Coronary artery (tissue), 2 donors: ENCODE results near the gene MAGEF1.

Experiments
- DNase-seq: peaks from one replicate; pipeline ENCODE4 v3.0.0-alpha.2; 2017; ENCODE audit warnings: low spot score
- H3K27ac ChIP-seq, 2 donors: fragments of 200-600 bp; sonication (generic); one replicate each; pipeline ENCODE4 v1.5.1; 2016 to 2019
- H3K4me3 ChIP-seq: fragments of 200-600 bp; sonication (generic); 2 replicates; pipeline ENCODE4 v1.5.1; 2016; ENCODE audit warnings: mild to moderate bottlenecking, moderate library complexity
- CTCF ChIP-seq: fragments of 200-600 bp; sonication (generic); IDR thresholded peaks from one replicate; pipeline ENCODE4 v1.5.1; 2019; ENCODE audit warnings: antibody characterized with exemption

The MAGEF1 gene, protein sequence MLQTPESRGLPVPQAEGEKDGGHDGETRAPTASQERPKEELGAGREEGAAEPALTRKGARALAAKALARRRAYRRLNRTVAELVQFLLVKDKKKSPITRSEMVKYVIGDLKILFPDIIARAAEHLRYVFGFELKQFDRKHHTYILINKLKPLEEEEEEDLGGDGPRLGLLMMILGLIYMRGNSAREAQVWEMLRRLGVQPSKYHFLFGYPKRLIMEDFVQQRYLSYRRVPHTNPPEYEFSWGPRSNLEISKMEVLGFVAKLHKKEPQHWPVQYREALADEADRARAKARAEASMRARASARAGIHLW

GRCh38 chr3:184711493-184712247, at the start of gene MAGEF1:
MAGEF1 (minus strand) TSS chr3:184712064; CDS start chr3:184711821, 243 bp downstream.
- DNase-seq = peak; percentile 90
- TF ChIP-seq CTCF = no peak
- Histone ChIP-seq H3K4me3 (peak within 1 kb of the TSS; percentile 84), H3K27ac (peak within 1 kb of the TSS; percentile 90 to 92)

DNA sequence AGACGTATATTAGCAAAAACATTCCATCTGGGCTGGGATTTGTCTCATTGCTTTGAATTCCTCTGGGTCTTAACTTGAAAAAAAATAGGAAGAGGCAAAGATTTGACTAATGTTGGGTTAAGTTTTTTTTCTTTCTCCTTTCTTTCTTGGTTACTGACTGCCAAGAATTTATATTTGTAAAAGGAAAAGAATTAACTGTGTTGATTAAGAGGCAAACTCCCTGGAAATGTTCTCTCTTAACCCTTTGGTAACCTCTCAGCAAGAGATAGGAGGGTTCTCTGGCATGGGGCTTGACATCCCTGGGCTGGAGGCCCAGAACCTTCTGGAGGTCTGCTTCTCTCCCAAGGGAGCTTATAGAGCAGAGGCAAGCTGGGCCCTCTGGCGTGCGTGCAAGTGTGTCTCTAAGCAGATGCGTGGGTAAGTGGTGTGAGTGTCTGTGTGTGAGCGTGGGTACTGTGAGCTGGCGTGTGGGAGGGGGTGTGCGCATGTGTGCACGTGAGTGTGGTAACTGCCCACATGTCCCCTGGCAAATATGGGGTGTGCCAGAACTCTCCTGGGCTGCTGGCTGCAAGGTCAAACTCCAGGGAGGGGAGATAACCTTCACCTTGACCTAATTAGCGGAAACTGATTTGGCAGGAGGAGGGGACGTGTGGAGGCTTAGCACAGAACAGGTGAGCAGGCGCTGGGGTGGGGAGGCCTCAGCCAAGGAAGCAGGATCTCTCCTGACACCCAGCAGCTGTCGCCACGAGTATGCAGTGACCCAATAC, 49.4 kb upstream of the MAGEF1 start:
- Histone ChIP-seq H3K27ac (no peak overlapping the region), H3K4me3 (no peak overlapping the region)
- no peak for TF ChIP-seq CTCF
- no peak for DNase-seq

DNA sequence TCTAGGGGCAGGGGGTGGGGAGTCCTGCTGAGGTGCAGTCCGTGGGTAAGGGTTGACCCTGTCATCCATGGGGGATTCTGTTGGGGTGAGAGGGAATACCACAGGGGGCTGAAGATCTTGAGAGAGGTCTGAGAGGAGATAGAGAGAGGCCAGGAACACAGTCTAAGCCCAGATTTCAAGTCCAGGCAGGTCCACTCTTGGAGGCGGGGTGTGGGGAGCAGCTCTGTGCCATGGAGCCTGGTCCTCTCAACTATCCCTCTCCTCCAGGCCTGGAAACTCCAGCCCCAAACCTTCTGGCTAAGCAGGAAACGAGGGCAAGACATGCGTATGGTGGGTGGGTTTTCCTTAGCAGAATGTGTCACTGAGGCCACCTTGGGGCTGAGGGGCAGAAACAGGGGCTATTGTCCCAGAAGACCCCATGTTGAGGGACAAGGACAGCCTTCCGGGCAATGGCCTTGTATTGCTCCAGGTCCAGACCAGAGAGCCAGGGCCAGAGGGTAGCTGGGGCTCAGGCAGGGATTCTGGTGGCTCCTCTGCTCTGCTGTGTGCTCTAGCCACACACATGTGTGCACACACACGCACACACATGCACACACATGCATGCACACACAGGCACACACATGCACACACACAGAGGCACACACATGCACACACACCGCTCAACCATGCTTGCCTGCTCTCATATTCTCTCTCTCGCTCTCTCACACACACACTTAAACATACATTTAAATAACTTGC, 48.6 kb upstream of the MAGEF1 start:
- DNase-seq = no peak
- no peak for TF ChIP-seq CTCF
- Histone ChIP-seq H3K27ac (no peak overlapping the region), H3K4me3 (no peak overlapping the region)

GRCh38 chr3:184759666-184760200, 47.9 kb upstream of the MAGEF1 start:
- no peak for DNase-seq
- no peak overlapping the region for H3K4me3 ChIP-seq
- H3K27ac ChIP-seq = no peak overlapping the region
- TF ChIP-seq CTCF = no peak

DNA sequence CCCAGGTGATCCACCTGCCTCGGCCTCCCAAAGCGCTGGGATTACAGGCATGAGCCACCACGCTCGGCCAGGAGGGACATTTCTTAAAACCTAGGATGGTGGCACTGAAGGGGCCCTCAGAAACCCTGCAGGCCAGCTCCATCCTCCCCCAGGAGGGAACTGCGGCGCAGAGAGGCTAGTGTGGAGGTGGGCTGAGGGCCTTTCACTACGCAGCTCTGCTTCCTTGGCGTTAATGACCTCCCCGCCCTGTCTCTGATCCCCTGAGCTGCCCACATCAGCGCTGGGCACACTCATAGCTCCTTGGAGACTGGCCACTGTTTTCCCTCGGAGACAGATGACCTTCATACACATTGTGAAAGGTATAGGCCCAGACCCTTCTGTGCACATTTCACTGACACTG, 46.2 kb upstream of the MAGEF1 start:
- no peak overlapping the region for H3K4me3 ChIP-seq
- no peak for TF ChIP-seq CTCF
- no peak overlapping the region for H3K27ac ChIP-seq
- no peak for DNase-seq

DNA sequence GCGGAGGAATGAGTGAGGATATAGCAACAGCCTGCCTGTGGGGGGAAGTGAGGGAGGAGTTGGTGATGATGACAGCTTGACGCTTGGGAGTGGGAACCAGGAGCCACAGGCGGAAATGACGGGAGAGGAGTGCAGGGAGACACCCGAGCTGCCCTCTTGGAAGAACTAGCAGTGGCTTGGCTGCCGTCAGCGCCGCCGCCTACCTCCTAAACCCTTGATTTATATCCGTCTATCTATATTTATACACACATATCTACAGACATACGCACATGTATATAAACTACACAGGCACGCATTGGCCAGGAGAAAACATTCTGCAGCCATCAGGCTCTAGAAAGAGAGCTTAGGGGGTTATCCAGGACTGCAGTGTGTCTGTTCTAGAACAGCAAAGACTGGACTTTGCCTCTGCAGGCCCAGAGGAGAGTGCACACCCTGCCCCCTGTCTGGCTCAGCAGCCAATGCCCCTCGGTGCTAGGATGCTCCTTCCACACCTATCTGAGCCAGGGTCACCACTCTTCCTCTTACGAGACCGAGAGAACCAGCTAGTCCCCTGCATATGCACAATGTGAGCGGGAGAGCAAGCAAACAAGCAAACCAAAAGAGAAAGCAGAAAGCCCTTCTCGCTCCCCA, 45.3 kb upstream of the MAGEF1 start:
- peak; percentile 81 for DNase-seq
- H3K27ac ChIP-seq = peak overlapping the region; percentile 27 to 59
- peak overlapping the region; percentile 56 for H3K4me3 ChIP-seq
- TF ChIP-seq CTCF = no peak
